Neutrophil (primary cell): Measurements from ENCODE around the gene ABCG8.

Source experiments
- H3K27ac ChIP-seq: fragments of 200-600 bp; sonication (generic); 2 replicates; pipeline ENCODE4 v1.5.1; 2016; ENCODE audit warnings: mild to moderate bottlenecking, moderate library complexity
- H3K27me3 ChIP-seq: fragments of 200-600 bp; sonication (generic); 2 replicates; pipeline ENCODE4 v1.6.0; 2016; ENCODE audit warnings: mild to moderate bottlenecking
- H3K36me3 ChIP-seq: fragments of 200-600 bp; sonication (generic); 2 replicates; pipeline ENCODE4 v1.5.1; 2017
- H3K4me1 ChIP-seq, 2 experiments: fragments of 200-600 bp in 1 of 2; sonication (generic) in 1 of 2; 1 replicate in 1 of 2; 2 replicates in 1 of 2; pipeline versions ENCODE4 v1.5.1 to v1.6.1; 2013 to 2016; ENCODE audit warnings: low read depth in 1 of 2, low read length in 1 of 2, mild to moderate bottlenecking in 1 of 2, moderate library complexity in 1 of 2; ENCODE audit not compliant: control insufficient read depth in 1 of 2, insufficient read depth in 1 of 2
- H3K4me3 ChIP-seq, 2 experiments: fragments of 200-600 bp in 1 of 2; sonication (generic) in 1 of 2; 1 replicate in 1 of 2; 2 replicates in 1 of 2; pipeline ENCODE4 v1.5.1; 2013 to 2016; ENCODE audit warnings: low read depth in 1 of 2, low read length in 1 of 2, mild to moderate bottlenecking in 1 of 2, moderate library complexity in 1 of 2
- H3K9me3 ChIP-seq: fragments of 200-600 bp; sonication (generic); 2 replicates; pipeline ENCODE4 v1.5.1; 2016
- TF ChIP-seq, protein P1 (sequence below): fragments of 200-600 bp; sonication (generic); IDR thresholded peaks from 2 replicates; pipeline ENCODE4 v1.5.1; 2016; ENCODE audit warnings: antibody characterized with exemption

Gene ABCG8

DNA sequence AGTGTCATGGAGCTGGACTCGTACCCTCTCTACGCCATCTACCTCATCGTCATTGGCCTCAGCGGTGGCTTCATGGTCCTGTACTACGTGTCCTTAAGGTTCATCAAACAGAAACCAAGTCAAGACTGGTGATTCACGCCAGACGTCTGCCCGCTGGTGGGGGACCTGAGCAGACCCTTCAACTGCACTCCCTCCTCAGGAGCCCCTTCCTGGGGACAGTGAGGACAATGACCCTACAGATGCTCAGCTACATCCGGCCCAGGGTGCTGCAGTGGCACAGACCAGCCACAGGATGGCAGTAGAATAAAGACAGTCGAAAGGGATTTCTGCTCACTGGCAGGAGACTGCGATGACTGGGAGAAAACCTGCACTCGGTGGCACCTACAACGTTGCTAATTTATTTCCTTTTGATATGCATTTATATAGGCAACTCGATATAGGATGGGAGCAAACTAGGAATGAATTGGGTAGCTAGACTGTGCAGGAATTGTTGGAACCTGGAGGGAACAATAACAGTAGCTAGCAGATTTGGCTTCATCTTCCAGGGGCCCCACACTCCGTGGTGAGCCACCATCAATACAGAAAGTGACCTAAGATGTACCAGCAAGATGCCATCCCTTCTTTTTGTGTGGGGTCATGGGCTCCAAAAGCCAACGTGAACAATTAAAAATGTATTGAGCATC, 39.2 kb downstream of the ABCG8 start:
- TF ChIP-seq, protein P1, sequence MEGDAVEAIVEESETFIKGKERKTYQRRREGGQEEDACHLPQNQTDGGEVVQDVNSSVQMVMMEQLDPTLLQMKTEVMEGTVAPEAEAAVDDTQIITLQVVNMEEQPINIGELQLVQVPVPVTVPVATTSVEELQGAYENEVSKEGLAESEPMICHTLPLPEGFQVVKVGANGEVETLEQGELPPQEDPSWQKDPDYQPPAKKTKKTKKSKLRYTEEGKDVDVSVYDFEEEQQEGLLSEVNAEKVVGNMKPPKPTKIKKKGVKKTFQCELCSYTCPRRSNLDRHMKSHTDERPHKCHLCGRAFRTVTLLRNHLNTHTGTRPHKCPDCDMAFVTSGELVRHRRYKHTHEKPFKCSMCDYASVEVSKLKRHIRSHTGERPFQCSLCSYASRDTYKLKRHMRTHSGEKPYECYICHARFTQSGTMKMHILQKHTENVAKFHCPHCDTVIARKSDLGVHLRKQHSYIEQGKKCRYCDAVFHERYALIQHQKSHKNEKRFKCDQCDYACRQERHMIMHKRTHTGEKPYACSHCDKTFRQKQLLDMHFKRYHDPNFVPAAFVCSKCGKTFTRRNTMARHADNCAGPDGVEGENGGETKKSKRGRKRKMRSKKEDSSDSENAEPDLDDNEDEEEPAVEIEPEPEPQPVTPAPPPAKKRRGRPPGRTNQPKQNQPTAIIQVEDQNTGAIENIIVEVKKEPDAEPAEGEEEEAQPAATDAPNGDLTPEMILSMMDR = peak; percentile 50
- Histone ChIP-seq H3K27ac (no peak overlapping the region), H3K9me3 (no peaks in the 10 kb centered on the region), H3K36me3 (no peaks in the 10 kb centered on the region), H3K4me3 (no peak overlapping the region), H3K27me3 (peaks cover 5% of the 10 kb centered on the region), H3K4me1 (no peaks in the 10 kb centered on the region)

GRCh38 chr2:43879261-43879660, 40.5 kb downstream of the ABCG8 start:
- H3K27ac ChIP-seq = no peak overlapping the region
- TF ChIP-seq, protein P1 = no peak
- H3K36me3 ChIP-seq = no peaks in the 10 kb centered on the region
- no peaks in the 10 kb centered on the region for H3K9me3 ChIP-seq
- H3K4me3 ChIP-seq = no peak overlapping the region
- peaks cover 5% of the 10 kb centered on the region for H3K27me3 ChIP-seq
- no peaks in the 10 kb centered on the region for H3K4me1 ChIP-seq

DNA sequence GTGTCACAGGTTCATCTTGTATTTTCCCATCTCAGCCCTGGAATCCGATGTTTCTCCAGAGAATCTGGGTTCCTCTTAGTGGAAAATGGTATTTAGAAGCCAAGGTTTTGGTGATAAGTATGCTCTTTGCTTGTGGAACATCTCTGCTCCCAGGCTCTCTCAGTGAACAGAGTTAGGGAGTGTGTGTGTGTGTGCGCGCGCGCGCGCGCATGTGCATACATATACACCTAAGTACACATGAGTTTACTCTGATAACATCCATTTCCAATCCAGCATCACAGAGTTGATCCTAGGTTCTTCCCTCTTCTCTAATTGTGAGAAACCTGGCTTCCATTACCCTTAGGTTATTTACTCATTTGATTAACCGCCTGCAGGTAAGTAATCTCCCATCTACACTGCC, 41.7 kb downstream of the ABCG8 start:
- no peak overlapping the region for H3K27ac ChIP-seq
- H3K27me3 ChIP-seq = no peaks in the 10 kb centered on the region
- H3K36me3 ChIP-seq = no peaks in the 10 kb centered on the region
- TF ChIP-seq, protein P1 = no peak
- H3K4me3 ChIP-seq = no peak overlapping the region
- no peaks in the 10 kb centered on the region for H3K9me3 ChIP-seq
- no peaks in the 10 kb centered on the region for H3K4me1 ChIP-seq

DNA sequence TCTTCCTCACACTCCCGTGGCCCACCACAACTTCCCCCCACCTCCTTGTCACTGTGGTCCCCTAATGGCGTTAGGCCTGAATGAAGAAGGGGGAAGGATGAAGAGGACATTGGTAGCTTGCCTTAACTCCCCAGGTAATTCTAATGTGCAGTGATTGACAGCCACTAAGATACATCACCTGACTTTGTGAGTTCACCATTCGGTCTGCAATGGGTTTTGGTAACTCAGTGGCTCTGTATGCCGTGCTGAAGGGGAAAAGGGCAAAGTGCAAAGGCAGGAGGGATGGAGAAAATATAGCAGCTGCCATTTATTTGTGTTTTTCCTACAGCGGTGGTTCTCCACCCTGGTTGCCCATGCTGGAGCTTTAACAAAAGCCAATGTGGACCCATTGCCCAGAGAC, 42.2 kb downstream of the ABCG8 start:
- Histone ChIP-seq H3K4me1 (no peaks in the 10 kb centered on the region), H3K36me3 (no peaks in the 10 kb centered on the region), H3K9me3 (no peaks in the 10 kb centered on the region), H3K27ac (no peak overlapping the region), H3K27me3 (no peaks in the 10 kb centered on the region), H3K4me3 (no peak overlapping the region)
- TF ChIP-seq, protein P1 = no peak

GRCh38 chr2:43882312-43882711, 43.5 kb downstream of the ABCG8 start:
- H3K4me3 ChIP-seq = no peak overlapping the region
- no peaks in the 10 kb centered on the region for H3K9me3 ChIP-seq
- no peaks in the 10 kb centered on the region for H3K27me3 ChIP-seq
- H3K27ac ChIP-seq = no peak overlapping the region
- no peaks in the 10 kb centered on the region for H3K36me3 ChIP-seq
- TF ChIP-seq, protein P1 = no peak
- peaks cover 0 to 3% of the 10 kb centered on the region in 2 experiments for H3K4me1 ChIP-seq
